ENCODE data around the gene SHROOM3.

GRCh38 chr4:76703123-76703490 is 268.1 kb downstream of the SHROOM3 start:
- TF ChIP-seq, protein P1, sequence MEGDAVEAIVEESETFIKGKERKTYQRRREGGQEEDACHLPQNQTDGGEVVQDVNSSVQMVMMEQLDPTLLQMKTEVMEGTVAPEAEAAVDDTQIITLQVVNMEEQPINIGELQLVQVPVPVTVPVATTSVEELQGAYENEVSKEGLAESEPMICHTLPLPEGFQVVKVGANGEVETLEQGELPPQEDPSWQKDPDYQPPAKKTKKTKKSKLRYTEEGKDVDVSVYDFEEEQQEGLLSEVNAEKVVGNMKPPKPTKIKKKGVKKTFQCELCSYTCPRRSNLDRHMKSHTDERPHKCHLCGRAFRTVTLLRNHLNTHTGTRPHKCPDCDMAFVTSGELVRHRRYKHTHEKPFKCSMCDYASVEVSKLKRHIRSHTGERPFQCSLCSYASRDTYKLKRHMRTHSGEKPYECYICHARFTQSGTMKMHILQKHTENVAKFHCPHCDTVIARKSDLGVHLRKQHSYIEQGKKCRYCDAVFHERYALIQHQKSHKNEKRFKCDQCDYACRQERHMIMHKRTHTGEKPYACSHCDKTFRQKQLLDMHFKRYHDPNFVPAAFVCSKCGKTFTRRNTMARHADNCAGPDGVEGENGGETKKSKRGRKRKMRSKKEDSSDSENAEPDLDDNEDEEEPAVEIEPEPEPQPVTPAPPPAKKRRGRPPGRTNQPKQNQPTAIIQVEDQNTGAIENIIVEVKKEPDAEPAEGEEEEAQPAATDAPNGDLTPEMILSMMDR (conservative IDR thresholded peaks at IDR 0.05 in 1 of 2, IDR thresholded peaks at IDR 0.05 in 1 of 2; ENCODE audit: extremely low read depth in 1 of 2, insufficient read depth in 1 of 2, low read depth in 1 of 2, low read length in 2 of 2), result no peak
- no peak for TF ChIP-seq EZH2 (IDR thresholded peaks at IDR 0.05; ENCODE audit: borderline replicate concordance, low read length)

Data from mammary epithelial cell (primary cell).